ENCODE data around the gene ASPSCR1. TPM values are rescaled to one million over a fixed set of nuclear protein-coding genes. Genes with fewer than 3 reads are reported as not detected.

The ASPSCR1 gene
- total and polyA plus RNA-seq, 10 of the 15 experiments (the other 5 are each of a cell fraction or from before 2014, with no cell fraction given): 1.5 to 48.4 (median 25.4) TPM

GRCh38 chr17:81962499-81963441 lies 14.7 kb upstream of the ASPSCR1 start:
- SMC1A ChIA-PET (ENCODE audit: uncharacterized antibody, unreplicated experiment): no interaction called here
- Histone ChIP-seq H2AFZ (ENCODE audit: control insufficient read depth, low read depth, low read length) (no peak overlapping the region), H3K27ac (ENCODE audit: control insufficient read depth, insufficient read depth) (no peak overlapping the region), H3K4me3 (no peak overlapping the region), H3K9me3 (replicated peaks; ENCODE audit: control insufficient read depth, insufficient read depth, low read length) (no peaks in the 10 kb centered on the region), H3K79me2 (ENCODE audit: control insufficient read depth, insufficient read depth, low read length) (no peaks in the 10 kb centered on the region), H3K36me3 (ENCODE audit: control insufficient read depth in 2 of 2, insufficient read depth in 2 of 2, low read length in 1 of 2) (no peaks in the 10 kb centered on the region), H3K27me3 (replicated peaks in 1 of 2; ENCODE audit: control insufficient read depth in 2 of 2, insufficient read depth in 2 of 2, low read length in 1 of 2) (peaks cover 9 to 24% of the 10 kb centered on the region in 2 experiments), H3K4me1 (ENCODE audit: control insufficient read depth, insufficient read depth, low read length) (peaks cover 13% of the 10 kb centered on the region), H3K4me2 (ENCODE audit: control insufficient read depth, insufficient read depth) (no peak overlapping the region), H4K20me1 (ENCODE audit: control insufficient read depth, insufficient read depth) (no peaks in the 10 kb centered on the region), H3K9ac (ENCODE audit: control insufficient read depth, insufficient read depth, low read length) (no peak overlapping the region)
- FAIRE-seq (no peak), ATAC-seq (no peak), DNase-seq (ENCODE audit: low read depth, low spot score) (no peak)
- CTCF ChIA-PET: interaction anchor here (1.5 kb wide), 1 partner anchor 57 kb away, joined by 3 read pairs; no protein-coding TSS in a partner anchor
- RAD21 ChIA-PET (ENCODE audit: unreplicated experiment): interaction anchor here (2.0 kb wide), 1 partner anchor 57 kb away, joined by 4 read pairs; no protein-coding TSS in a partner anchor
- intact Hi-C loops (cut with micrococcal nuclease; ENCODE audit: unreplicated experiment) (no loop called here), in situ Hi-C loops (cut with MboI) (no loop called here)
- BruUV-seq (replicated peaks): no TSS peak
- 79% methylated on average over 36 of the region's 37 CpGs for WGBS (ENCODE audit: insufficient coverage, insufficient replicate concordance, low lambda C conversion rate, missing lambda C conversion rate)
- POLR2A ChIA-PET: interaction anchor here (0.6 kb wide), 1 partner anchor 46 kb away, joined by 3 read pairs; no protein-coding TSS in a partner anchor
- TF ChIP-seq REST (IDR thresholded peaks at IDR 0.05; ENCODE audit: low read depth, low read length) (no peak), MTA3 (IDR thresholded peaks at IDR 0.05; ENCODE audit: borderline replicate concordance, low read length) (no peak), NFIC (IDR thresholded peaks at IDR 0.05; ENCODE audit: low read depth, low read length) (no peak), HDAC2 (IDR thresholded peaks at IDR 0.05) (no peak), HDAC6 (IDR thresholded peaks at IDR 0.05; ENCODE audit: unreplicated experiment) (no peak), NKRF (conservative IDR thresholded peaks at IDR 0.05) (no peak), BMI1 (IDR thresholded peaks at IDR 0.05; ENCODE audit: borderline replicate concordance) (no peak), E2F8 (IDR thresholded peaks at IDR 0.05; ENCODE audit: low read depth, partially characterized antibody) (no peak), ETV6 (conservative IDR thresholded peaks at IDR 0.05 in 1 of 2, IDR thresholded peaks at IDR 0.05 in 1 of 2; ENCODE audit: borderline replicate concordance in 1 of 2, low read depth in 1 of 2) (no peak), SIN3A (IDR thresholded peaks at IDR 0.05; ENCODE audit: low read depth, low read length) (no peak), PAX5 (IDR thresholded peaks at IDR 0.05; ENCODE audit: borderline replicate concordance, low read depth, low read length) (no peak), MYB (IDR thresholded peaks at IDR 0.05; ENCODE audit: borderline replicate concordance, low read depth, low read length) (no peak)
